GM12878 (cell line): Measurements from ENCODE around the gene NPAS4. TPM values are rescaled to one million over a fixed set of nuclear protein-coding genes. Genes with fewer than 3 reads are reported as not detected.

Source experiments
- ATAC-seq: fragments of 200-7000 bp; cut with Tn5 transposase; 3 replicates; pipeline ENCODE4 v1.9.1; 2020; ENCODE audit warnings: mild to moderate bottlenecking, moderate library complexity
- BruUV-seq: library from RNA; stranded (reverse); fragments of 400-500 nt; replicated peaks from 2 replicates; lab custom pipeline; 2021; lab: Mats Ljungman, UMichigan
- CTCF ChIA-PET: fragments of 300-600 bp; sonication (Branson Sonifier 250); formaldehyde crosslinking; extraction: SDS; loops from one replicate; lab custom pipeline; 2021; ENCODE audit warnings: inconsistent platforms; lab: Yijun Ruan, JAX
- POLR2A ChIA-PET: fragments of 350-600 bp; formaldehyde crosslinking; extraction: SDS; loops from one replicate; lab custom pipeline; 2021; ENCODE audit warnings: inconsistent platforms; lab: Charles Lee
- RAD21 ChIA-PET: fragments of 300-600 bp; sonication (Branson Sonifier 250); formaldehyde crosslinking; loops from one replicate; lab custom pipeline; 2023; ENCODE audit warnings: antibody characterized with exemption; ENCODE audit not compliant: unreplicated experiment; lab: Charles Lee
- SMC1A ChIA-PET: fragments of 300-600 bp; sonication (Branson Sonifier 250); formaldehyde crosslinking; loops from one replicate; lab custom pipeline; 2023; ENCODE audit not compliant: unreplicated experiment, uncharacterized antibody; lab: Charles Lee
- DNase-seq: peaks from one replicate; pipeline ENCODE4 v3.0.0-alpha.2; 2011; ENCODE audit warnings: low read depth, low spot score
- FAIRE-seq: peaks from 3 replicates; lab custom pipeline; 2011; peaks lifted over from hg19 to GRCh38; lab: Jason Lieb, UNC
- H2AFZ ChIP-seq: 2 replicates; pipeline ENCODE4 v1.6.0; 2011; ENCODE audit warnings: low read depth, low read length, control low read depth; ENCODE audit not compliant: control insufficient read depth
- H3K27ac ChIP-seq: 2 replicates; pipeline ENCODE4 v1.5.1; 2011; ENCODE audit warnings: control low read depth; ENCODE audit not compliant: control insufficient read depth, insufficient read depth
- H3K27me3 ChIP-seq, 2 experiments: replicated peaks in 1 of 2; 2 replicates each; pipeline versions ENCODE4 v1.6.0 to v1.6.1; 2011; ENCODE audit warnings: low read length in 1 of 2; ENCODE audit not compliant: control insufficient read depth in 2 of 2, insufficient read depth in 2 of 2
- H3K36me3 ChIP-seq, 2 experiments: 2 replicates each; pipeline ENCODE4 v1.5.1; 2011; ENCODE audit warnings: low read length in 1 of 2; ENCODE audit not compliant: control insufficient read depth in 2 of 2, insufficient read depth in 2 of 2
- H3K4me1 ChIP-seq: 2 replicates; pipeline ENCODE4 v1.6.1; 2011; ENCODE audit warnings: mild to moderate bottlenecking, low read length, moderate library complexity, mixed read lengths; ENCODE audit not compliant: control insufficient read depth, insufficient read depth
- H3K4me2 ChIP-seq: 2 replicates; pipeline ENCODE4 v1.6.0; 2011; ENCODE audit warnings: control low read depth; ENCODE audit not compliant: control insufficient read depth, insufficient read depth
- H3K4me3 ChIP-seq: fragments of 200-600 bp; sonication (generic); 2 replicates; pipeline ENCODE4 v1.5.1; 2016
- H3K79me2 ChIP-seq: 2 replicates; pipeline ENCODE4 v1.6.0; 2011; ENCODE audit warnings: low read length; ENCODE audit not compliant: control insufficient read depth, insufficient read depth
- H3K9ac ChIP-seq: 2 replicates; pipeline ENCODE4 v1.8.0; 2011; ENCODE audit warnings: low read length, control low read depth, mixed read lengths; ENCODE audit not compliant: control insufficient read depth, insufficient read depth
- H3K9me3 ChIP-seq: replicated peaks from 3 replicates; pipeline ENCODE4 v1.5.1; 2011; ENCODE audit warnings: mild to moderate bottlenecking, low read length; ENCODE audit not compliant: control insufficient read depth, insufficient read depth
- H4K20me1 ChIP-seq: 2 replicates; pipeline ENCODE4 v1.6.0; 2011; ENCODE audit not compliant: control insufficient read depth, insufficient read depth
- ATF7 ChIP-seq: fragments of 450-650 bp; IDR thresholded peaks from 2 replicates; pipeline ENCODE4 v1.6.1; 2016; ENCODE audit warnings: low read depth, mild to moderate bottlenecking
- CREM ChIP-seq: IDR thresholded peaks from 2 replicates; pipeline ENCODE4 v1.6.1; 2014; ENCODE audit warnings: antibody characterized with exemption, low read depth
- ETV6 ChIP-seq, 2 experiments: fragments of 450-650 bp in 1 of 2; IDR thresholded peaks in 1 of 2; conservative IDR thresholded peaks in 1 of 2; 2 replicates each; pipeline ENCODE4 v1.6.1; 2014; ENCODE audit warnings: antibody characterized with exemption in 1 of 2, borderline replicate concordance in 1 of 2, low read depth in 1 of 2, mild to moderate bottlenecking in 1 of 2, moderate library complexity in 1 of 2
- FOS ChIP-seq: IDR thresholded peaks from 3 replicates; pipeline ENCODE4 v1.6.1; 2011; ENCODE audit warnings: borderline replicate concordance; ENCODE audit not compliant: insufficient read length; ENCODE audit errors: extremely low read depth
- HDAC6 ChIP-seq: fragments of 200-600 bp; sonication (generic); IDR thresholded peaks from one replicate; pipeline ENCODE4 v1.8.0; 2017; ENCODE audit warnings: antibody characterized with exemption; ENCODE audit not compliant: unreplicated experiment
- IRF4 ChIP-seq: IDR thresholded peaks from 2 replicates; pipeline ENCODE4 v1.6.1; 2011; ENCODE audit warnings: low read depth, low read length
- MYB ChIP-seq: fragments of 150-350 bp; IDR thresholded peaks from 2 replicates; pipeline ENCODE4 v1.6.1; 2014; ENCODE audit warnings: mild to moderate bottlenecking, low read depth, low read length, borderline replicate concordance
- NFIC ChIP-seq: IDR thresholded peaks from 2 replicates; pipeline ENCODE4 v1.6.1; 2012; ENCODE audit warnings: low read depth, mild to moderate bottlenecking, inconsistent platforms, low read length, moderate library complexity
- NFYB ChIP-seq: IDR thresholded peaks from 2 replicates; pipeline ENCODE4 v1.6.1; 2011; ENCODE audit warnings: low read depth, mild to moderate bottlenecking, low read length, improper control_type of control experiment, moderate library complexity; ENCODE audit not compliant: insufficient read depth
- NR2C2 ChIP-seq: IDR thresholded peaks from 2 replicates; pipeline ENCODE4 v1.6.1; 2011; ENCODE audit warnings: borderline replicate concordance, low read depth; ENCODE audit not compliant: control insufficient read depth, insufficient read length
- NR2F1 ChIP-seq: fragments of 450-650 bp; conservative IDR thresholded peaks from 2 replicates; pipeline ENCODE4 v1.6.1; 2017; ENCODE audit warnings: mild to moderate bottlenecking
- SMAD5 ChIP-seq: IDR thresholded peaks from 2 replicates; pipeline ENCODE4 v1.6.1; 2016; ENCODE audit warnings: antibody characterized with exemption, low read depth
- SMC3 ChIP-seq: IDR thresholded peaks from 2 replicates; pipeline ENCODE4 v1.6.1; 2011; ENCODE audit warnings: low read length, improper control_type of control experiment, borderline replicate concordance
- TBL1XR1 ChIP-seq: IDR thresholded peaks from 2 replicates; pipeline ENCODE4 v1.6.1; 2012; ENCODE audit warnings: low read depth, low read length, improper control_type of control experiment
- TCF12 ChIP-seq: IDR thresholded peaks from 2 replicates; pipeline ENCODE4 v1.6.1; 2011; ENCODE audit warnings: low read depth, mild to moderate bottlenecking, low read length
- whole genome bisulfite sequencing: methylation state at CpG from one replicate; pipeline ENCODE4 v1.1.6; 2016; ENCODE audit warnings: low lambda C conversion rate; ENCODE audit not compliant: insufficient replicate concordance, insufficient coverage; ENCODE audit errors: missing lambda C conversion rate; 5-methylcytosine and 5-hydroxymethylcytosine counted together
- in situ Hi-C: fragments of 300-500 bp; cut with MboI; formaldehyde crosslinking; loops from 9 replicates; pipeline ENCODE4 v1.14.3; 2018; ENCODE audit warnings: mixed read lengths
- intact Hi-C: fragments of 100-400 bp; cut with micrococcal nuclease; formaldehyde crosslinking; loops from one replicate; pipeline ENCODE4 v1.14.2; 2022; ENCODE audit not compliant: unreplicated experiment
- polyA plus RNA-seq, 11 experiments: library from polyadenylated mRNA; depleted of rRNA in 4 of 11; unstranded in 6 of 11; stranded (reverse) in 5 of 11; fragments of >200 nt; fragmentation: Nextera tagmentation in 4 of 11; fragmentation: Illumina TruSeq in 1 of 11; extraction: Ambion mirVana in 4 of 11; extraction: Trizol in 1 of 11; gene quantifications; 1 replicate in 1 of 11; 2 replicates in 10 of 11; pipeline versions ENCODE4 v1.2.1 to v1.2.3, GENCODE V29; 2011 to 2016; ENCODE audit warnings: inconsistent platforms in 2 of 11, missing spikeins in 2 of 11, low read depth in 1 of 11
- total RNA-seq, 4 experiments: library from RNA; depleted of rRNA in 3 of 4; stranded (reverse); fragments of >200 nt in 3 of 4; fragmentation: Illumina TruSeq in 1 of 4; extraction: Trizol in 1 of 4; gene quantifications; 2 replicates each; pipeline versions ENCODE4 v1.2.1 to v1.2.3, GENCODE V29; 2013 to 2021
- TF ChIP-seq, protein P1 (sequence below): IDR thresholded peaks from 2 replicates; pipeline ENCODE4 v1.6.1; 2012; ENCODE audit warnings: low read length, inconsistent platforms

Gene NPAS4
- total and polyA plus RNA-seq, 10 of the 15 experiments (the other 5 are each of a cell fraction or from before 2014, with no cell fraction given), result 0.03 to 0.18 (median 0.06) TPM; not detected in 7

DNA sequence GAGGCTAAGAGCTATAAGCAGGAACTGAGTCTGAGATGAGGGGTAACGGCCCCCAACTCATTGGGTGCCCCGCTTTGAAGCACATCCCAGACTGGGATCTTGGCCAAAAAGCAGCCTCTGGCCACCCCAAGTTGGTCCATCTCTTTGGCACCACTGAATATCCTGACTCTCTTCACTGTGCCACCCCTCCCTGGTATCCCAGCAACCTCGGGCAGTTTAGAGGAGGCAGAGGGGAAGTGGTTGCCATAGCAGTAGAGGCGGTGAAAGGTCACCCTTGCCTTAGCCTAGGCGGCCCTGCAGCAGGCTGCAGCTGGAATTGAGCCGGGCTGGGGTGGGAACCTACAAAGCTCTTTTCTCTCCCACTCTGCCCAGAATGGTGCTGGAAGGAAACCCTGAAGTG, 46.9 kb downstream of the NPAS4 start:
- Histone ChIP-seq H3K4me3 (no peak overlapping the region), H4K20me1 (no peaks in the 10 kb centered on the region)
- intact Hi-C loops, result no loop called here
- WGBS, result 59% methylated on average over 6 of the region's 6 CpGs
- TF ChIP-seq ATF7 (no peak), NR2F1 (0 out of 2 replicates have a peak, but pooled peaks have one; percentile 27)
- TF ChIP-seq, protein P1, sequence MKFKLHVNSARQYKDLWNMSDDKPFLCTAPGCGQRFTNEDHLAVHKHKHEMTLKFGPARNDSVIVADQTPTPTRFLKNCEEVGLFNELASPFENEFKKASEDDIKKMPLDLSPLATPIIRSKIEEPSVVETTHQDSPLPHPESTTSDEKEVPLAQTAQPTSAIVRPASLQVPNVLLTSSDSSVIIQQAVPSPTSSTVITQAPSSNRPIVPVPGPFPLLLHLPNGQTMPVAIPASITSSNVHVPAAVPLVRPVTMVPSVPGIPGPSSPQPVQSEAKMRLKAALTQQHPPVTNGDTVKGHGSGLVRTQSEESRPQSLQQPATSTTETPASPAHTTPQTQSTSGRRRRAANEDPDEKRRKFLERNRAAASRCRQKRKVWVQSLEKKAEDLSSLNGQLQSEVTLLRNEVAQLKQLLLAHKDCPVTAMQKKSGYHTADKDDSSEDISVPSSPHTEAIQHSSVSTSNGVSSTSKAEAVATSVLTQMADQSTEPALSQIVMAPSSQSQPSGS, result no peak
- TF ChIP-seq, all 136 proteins: peak for 1
- ChIA-PET RAD21 (interaction anchor here (1.2 kb wide), 1 partner anchor 13 kb away, joined by 4 read pairs; the partner anchor contains the start of gene DPP3), SMC1A (no interaction called here), CTCF (interaction anchor here (0.7 to 3.0 kb wide), 3 partner anchors 11 to 110 kb away, joined by 3 to 26 read pairs (median 4); partner anchors contain the start of gene DPP3), POLR2A (interaction anchor here (0.6 to 2.7 kb wide), 4 partner anchors 12 to 905 kb away, joined by 3 to 13 read pairs (median 9); partner anchors contain the start of genes ACTN3, DPP3 and ZDHHC24)
- Histone ChIP-seq H3K9me3 (no peaks in the 10 kb centered on the region), H3K4me1 (peaks cover 14% of the 10 kb centered on the region), H3K4me2 (peak overlapping the region; percentile 66; the same call in 1 of the 2 replicates), H3K79me2 (no peaks in the 10 kb centered on the region), H3K9ac (0 out of 2 replicates have a peak overlapping the region, but pooled peaks have one; percentile 46), H2AFZ (no peak overlapping the region), H3K27me3 (no peaks in the 10 kb centered on the region), H3K27ac (no peak overlapping the region), H3K36me3 (no peaks in the 10 kb centered on the region)
- DNase-seq (no peak), FAIRE-seq (no peak), ATAC-seq (no peak)
- no TSS peak for BruUV-seq
- in situ Hi-C loops, result no loop called here

DNA sequence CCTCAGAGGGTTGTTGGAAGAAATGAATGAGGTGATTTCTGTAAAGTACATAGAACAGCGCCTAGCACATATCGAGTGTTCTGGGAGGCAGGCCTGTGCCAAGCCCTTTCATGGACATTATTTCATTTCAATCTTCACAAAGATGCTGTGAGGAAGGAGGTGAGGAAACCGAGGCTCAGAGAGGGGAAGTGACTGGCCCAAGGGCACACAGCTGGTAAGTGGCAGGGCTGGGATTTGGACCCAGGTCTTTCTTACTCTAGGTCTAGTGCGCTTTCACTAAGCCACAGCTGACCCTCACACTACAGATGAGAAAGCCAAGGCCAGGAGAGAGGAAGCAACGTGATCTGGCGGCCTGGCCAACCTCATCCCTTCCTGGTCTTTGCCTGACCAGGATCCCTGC, 47.9 kb downstream of the NPAS4 start:
- no peaks in the 10 kb centered on the region for H4K20me1 ChIP-seq
- no peak for FAIRE-seq
- no peak overlapping the region for H3K4me3 ChIP-seq
- H3K9me3 ChIP-seq, result no peaks in the 10 kb centered on the region
- H2AFZ ChIP-seq, result no peak overlapping the region
- H3K36me3 ChIP-seq, result no peaks in the 10 kb centered on the region
- H3K79me2 ChIP-seq, result no peaks in the 10 kb centered on the region
- ATAC-seq, result no peak
- ChIA-PET RAD21 (interaction anchor here (1.2 to 1.6 kb wide), 2 partner anchors 12 to 30 kb away, joined by 4 read pairs; partner anchors contain the start of genes DPP3 and MRPL11), POLR2A (interaction anchor here (0.6 kb wide), 1 partner anchor 331 kb away, joined by 3 read pairs; no protein-coding TSS in a partner anchor), SMC1A (no interaction called here), CTCF (interaction anchor here (0.9 to 3.0 kb wide), 3 partner anchors 10 to 210 kb away, joined by 4 to 26 read pairs (median 7); partner anchors contain the start of gene DPP3)
- peaks cover 14% of the 10 kb centered on the region for H3K4me1 ChIP-seq
- intact Hi-C loops, result no loop called here
- H3K27ac ChIP-seq, result no peak overlapping the region
- H3K4me2 ChIP-seq, result no peak overlapping the region
- BruUV-seq, result no TSS peak
- 71% methylated on average over 6 of the region's 6 CpGs for WGBS
- DNase-seq, result no peak
- H3K9ac ChIP-seq, result no peak overlapping the region
- in situ Hi-C loops, result no loop called here
- H3K27me3 ChIP-seq, result no peaks in the 10 kb centered on the region
- TF ChIP-seq ETV6 (conservative IDR thresholded peaks at IDR 0.05 in 1 of 2, IDR thresholded peaks at IDR 0.05 in 1 of 2; ENCODE audit: borderline replicate concordance in 1 of 2, low read depth in 1 of 2), result no peak
- TF ChIP-seq SMAD5, result no peak
- no peak for TF ChIP-seq TBL1XR1
- TF ChIP-seq ATF7, result no peak
- TF ChIP-seq CREM, result no peak
- TF ChIP-seq FOS, result no peak
- no peak for TF ChIP-seq SMC3
- TF ChIP-seq HDAC6, result no peak
- no peak for TF ChIP-seq NR2C2
- TF ChIP-seq TCF12, result no peak
- TF ChIP-seq NFYB, result no peak
- no peak for TF ChIP-seq IRF4
- TF ChIP-seq MYB, result no peak
- TF ChIP-seq NFIC, result no peak
